ENCODE data around the gene SERPINB10. TPM values are rescaled to one million over a fixed set of nuclear protein-coding genes. Genes with fewer than 3 reads are reported as not detected.

The SERPINB10 gene
- total and polyA plus RNA-seq, 2 donors (not counting 1 experiment from before 2014, with no cell fraction given) = not detected

DNA sequence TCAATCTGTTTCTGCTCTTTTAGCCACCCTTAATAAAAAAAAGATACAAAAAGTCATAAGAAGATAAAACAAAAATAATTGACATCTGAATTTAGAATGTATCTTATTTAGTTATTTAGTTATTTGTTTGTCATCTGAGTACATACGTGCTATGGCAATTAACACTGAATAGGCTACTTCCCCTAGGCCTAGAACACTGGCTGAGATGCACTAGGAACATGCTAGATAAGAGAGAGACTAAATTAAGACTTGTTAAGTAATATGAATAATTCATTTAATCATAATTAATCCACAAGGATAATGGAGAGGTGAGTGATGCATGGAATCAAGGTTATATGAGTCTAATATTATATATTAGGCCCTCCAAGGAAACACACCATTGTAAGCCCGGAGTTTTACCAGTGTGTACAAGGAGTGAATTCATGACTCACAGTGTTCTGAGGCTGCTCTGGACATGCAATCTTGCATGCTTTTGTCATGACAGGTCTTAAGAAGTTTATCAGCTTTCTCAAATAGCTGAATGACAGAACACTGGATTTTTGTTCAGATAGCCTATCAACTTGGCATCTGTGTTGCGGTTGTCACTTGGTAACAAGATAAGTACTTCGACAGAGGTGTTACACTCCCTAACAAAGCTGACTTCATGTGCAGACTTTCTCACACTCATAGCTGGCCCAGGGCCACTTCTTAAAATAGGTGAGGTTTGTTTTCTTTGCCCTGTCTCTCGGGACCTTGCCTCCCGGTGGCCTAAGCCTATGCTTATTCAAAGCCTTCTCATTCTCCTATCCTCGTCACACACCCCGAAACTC lies 25.2 kb upstream of the SERPINB10 start:
- Mint-ChIP-seq H3K9me3 (ENCODE audit: insufficient read depth) (no peaks in the 10 kb centered on the region), H3K27me3 (peaks cover 17% of the 10 kb centered on the region), H3K4me3 (no peak overlapping the region), H3K27ac (no peak overlapping the region), H3K4me1 (no peaks in the 10 kb centered on the region)
- intact Hi-C loops (cut with micrococcal nuclease) = no loop called here
- Histone ChIP-seq H3K9ac (ENCODE audit: low read length) (no peak overlapping the region), H3K36me3 (replicated peaks in 1 of 2; ENCODE audit: control extremely low read depth in 1 of 2, control insufficient read depth in 1 of 2, extremely low read depth in 1 of 2, insufficient read depth in 2 of 2, low read length in 1 of 2) (no peaks in the 10 kb centered on the region), H3K79me2 (ENCODE audit: control insufficient read depth, insufficient read depth, low read length) (no peaks in the 10 kb centered on the region), H2AFZ (ENCODE audit: insufficient read depth, low read depth, low read length, poor library complexity, severe bottlenecking) (no peak overlapping the region), H3K9me3 (ENCODE audit: control extremely low read depth in 1 of 3, control insufficient read depth in 2 of 3, insufficient read depth in 1 of 3, low read length in 2 of 3) (no peaks in the 10 kb centered on the region), H3K4me2 (replicated peaks; ENCODE audit: low read depth, low read length, poor library complexity, severe bottlenecking) (no peak overlapping the region), H3K27me3 (replicated peaks in 1 of 4; ENCODE audit: control extremely low read depth in 1 of 4, control insufficient read depth in 3 of 4, insufficient read depth in 4 of 4, low read length in 3 of 4) (no peaks in the 10 kb centered on the region), H4K20me1 (ENCODE audit: control insufficient read depth, insufficient read depth, low read length, poor library complexity, severe bottlenecking) (no peaks in the 10 kb centered on the region), H3K4me3 (ENCODE audit: control extremely low read depth in 1 of 5, extremely low read depth in 1 of 5, insufficient read depth in 1 of 5, low read depth in 2 of 5, low read length in 4 of 5) (no peak overlapping the region), H3K27ac (ENCODE audit: low read length in 2 of 2) (no peak overlapping the region), H3K4me1 (ENCODE audit: control insufficient read depth in 2 of 2, insufficient read depth in 2 of 2, low read length in 2 of 2) (no peaks in the 10 kb centered on the region)
- 71% methylated on average over 4 of the region's 8 CpGs for WGBS (ENCODE audit: insufficient coverage)
- ChIA-PET POLR2A (no interaction called here), CTCF (no interaction called here)
- no peak for ATAC-seq (ENCODE audit: low read depth)
- no peak for TF ChIP-seq EZH2 (IDR thresholded peaks at IDR 0.05; ENCODE audit: borderline replicate concordance, insufficient read depth, low read depth, low read length, poor library complexity, severe bottlenecking)
- TF ChIP-seq, protein P1, sequence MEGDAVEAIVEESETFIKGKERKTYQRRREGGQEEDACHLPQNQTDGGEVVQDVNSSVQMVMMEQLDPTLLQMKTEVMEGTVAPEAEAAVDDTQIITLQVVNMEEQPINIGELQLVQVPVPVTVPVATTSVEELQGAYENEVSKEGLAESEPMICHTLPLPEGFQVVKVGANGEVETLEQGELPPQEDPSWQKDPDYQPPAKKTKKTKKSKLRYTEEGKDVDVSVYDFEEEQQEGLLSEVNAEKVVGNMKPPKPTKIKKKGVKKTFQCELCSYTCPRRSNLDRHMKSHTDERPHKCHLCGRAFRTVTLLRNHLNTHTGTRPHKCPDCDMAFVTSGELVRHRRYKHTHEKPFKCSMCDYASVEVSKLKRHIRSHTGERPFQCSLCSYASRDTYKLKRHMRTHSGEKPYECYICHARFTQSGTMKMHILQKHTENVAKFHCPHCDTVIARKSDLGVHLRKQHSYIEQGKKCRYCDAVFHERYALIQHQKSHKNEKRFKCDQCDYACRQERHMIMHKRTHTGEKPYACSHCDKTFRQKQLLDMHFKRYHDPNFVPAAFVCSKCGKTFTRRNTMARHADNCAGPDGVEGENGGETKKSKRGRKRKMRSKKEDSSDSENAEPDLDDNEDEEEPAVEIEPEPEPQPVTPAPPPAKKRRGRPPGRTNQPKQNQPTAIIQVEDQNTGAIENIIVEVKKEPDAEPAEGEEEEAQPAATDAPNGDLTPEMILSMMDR (IDR thresholded peaks at IDR 0.05) = no peak
- DNase-seq = no peak

- ATAC-seq (ENCODE audit: low read depth) (no peak), DNase-seq (no peak)
- no peaks in the 10 kb centered on the region for H3K9me3 ChIP-seq (ENCODE audit: control extremely low read depth in 1 of 3, control insufficient read depth in 2 of 3, insufficient read depth in 1 of 3, low read length in 2 of 3)
- H3K4me1 Mint-ChIP-seq = no peaks in the 10 kb centered on the region
- no peak overlapping the region for H3K27ac ChIP-seq (ENCODE audit: low read length in 2 of 2)
- H3K27me3 ChIP-seq (replicated peaks in 1 of 4; ENCODE audit: control extremely low read depth in 1 of 4, control insufficient read depth in 3 of 4, insufficient read depth in 4 of 4, low read length in 3 of 4) = no peaks in the 10 kb centered on the region
- H3K79me2 ChIP-seq (ENCODE audit: control insufficient read depth, insufficient read depth, low read length) = no peaks in the 10 kb centered on the region
- ChIA-PET POLR2A (no interaction called here), CTCF (no interaction called here)
- H3K9ac ChIP-seq (ENCODE audit: low read length) = no peak overlapping the region
- intact Hi-C loops (cut with micrococcal nuclease) = no loop called here
- no peak overlapping the region for H3K4me3 ChIP-seq (ENCODE audit: control extremely low read depth in 1 of 5, extremely low read depth in 1 of 5, insufficient read depth in 1 of 5, low read depth in 2 of 5, low read length in 4 of 5)
- no peaks in the 10 kb centered on the region for H3K9me3 Mint-ChIP-seq (ENCODE audit: insufficient read depth)
- H3K4me2 ChIP-seq (replicated peaks; ENCODE audit: low read depth, low read length, poor library complexity, severe bottlenecking) = no peak overlapping the region
- no peak overlapping the region for H2AFZ ChIP-seq (ENCODE audit: insufficient read depth, low read depth, low read length, poor library complexity, severe bottlenecking)
- no peak overlapping the region for H3K4me3 Mint-ChIP-seq
- no peaks in the 10 kb centered on the region for H4K20me1 ChIP-seq (ENCODE audit: control insufficient read depth, insufficient read depth, low read length, poor library complexity, severe bottlenecking)
- H3K27me3 Mint-ChIP-seq = peaks cover 18% of the 10 kb centered on the region
- no peaks in the 10 kb centered on the region for H3K36me3 ChIP-seq (replicated peaks in 1 of 2; ENCODE audit: control extremely low read depth in 1 of 2, control insufficient read depth in 1 of 2, extremely low read depth in 1 of 2, insufficient read depth in 2 of 2, low read length in 1 of 2)
- H3K27ac Mint-ChIP-seq = no peak overlapping the region
- no peak for TF ChIP-seq EZH2 (IDR thresholded peaks at IDR 0.05; ENCODE audit: borderline replicate concordance, insufficient read depth, low read depth, low read length, poor library complexity, severe bottlenecking)
- TF ChIP-seq, protein P1 (IDR thresholded peaks at IDR 0.05) = no peak
- no peaks in the 10 kb centered on the region for H3K4me1 ChIP-seq (ENCODE audit: control insufficient read depth in 2 of 2, insufficient read depth in 2 of 2, low read length in 2 of 2)
Observed at GRCh38 chr18:63883617-63884016, 24.1 kb upstream of the SERPINB10 start.
